Esophagus squamous epithelium (tissue), 4 donors: ENCODE data around the gene TMOD4.

Source experiments
- CTCF ChIP-seq, 6 experiments: fragments of 450-650 bp in 4 of 6; fragments of 200-600 bp in 2 of 6; sonication (generic) in 2 of 6; IDR thresholded peaks; one replicate each; pipeline ENCODE4 v1.5.1; 2016 to 2019; ENCODE audit warnings: antibody characterized with exemption in 6 of 6, mild to moderate bottlenecking in 4 of 6, moderate library complexity in 4 of 6
- POLR2A ChIP-seq, 4 donors: fragments of 450-650 bp; IDR thresholded peaks; one replicate each; pipeline ENCODE4 v1.6.1; 2017; ENCODE audit warnings: antibody characterized with exemption in 4 of 4, mild to moderate bottlenecking in 4 of 4, moderate library complexity in 3 of 4

- TF ChIP-seq CTCF (IDR thresholded peaks at IDR 0.05) (peak in 2 of 6 experiments; percentile 7 to 43), POLR2A (IDR thresholded peaks at IDR 0.05) (peak in 3 of 4 donors; percentile 87 to 93 (median 92))
These were observed 22.7 kb upstream of the TMOD4 start, which contains the start of gene PIP5K1A for GRCh38 chr1:151198254-151199127.
